WTC11 (cell line): Measurements from ENCODE around the gene MIPOL1.

Experiments used
- NFYB ChIP-seq: sonication (generic); formaldehyde crosslinking; conservative IDR thresholded peaks from 2 replicates; pipeline ENCODE4 v1.8.0; 2022; ENCODE audit warnings: low read depth, missing genetic modification reagents
- NR3C1 ChIP-seq: sonication (generic); formaldehyde crosslinking; conservative IDR thresholded peaks from 2 replicates; pipeline ENCODE4 v1.8.1; 2023; ENCODE audit warnings: low read depth, mild to moderate bottlenecking, missing genetic modification reagents
- TF ChIP-seq, protein P1 (sequence below): fragments of 200-600 bp; IDR thresholded peaks from 2 replicates; pipeline ENCODE4 v1.8.0; 2022; ENCODE audit warnings: antibody characterized with exemption
- TF ChIP-seq, protein P2 (sequence below): sonication (generic); formaldehyde crosslinking; IDR thresholded peaks from 2 replicates; pipeline ENCODE4 v1.8.0; 2022; ENCODE audit warnings: mild to moderate bottlenecking, missing genetic modification reagents
- TF ChIP-seq, protein P3 (sequence below): sonication (generic); formaldehyde crosslinking; IDR thresholded peaks from 2 replicates; pipeline ENCODE4 v1.8.1; 2023; ENCODE audit warnings: mild to moderate bottlenecking, missing genetic modification reagents, borderline replicate concordance
- TF ChIP-seq, protein P4 (sequence below): sonication (generic); formaldehyde crosslinking; conservative IDR thresholded peaks from 2 replicates; pipeline ENCODE4 v1.8.1; 2022; ENCODE audit warnings: mild to moderate bottlenecking, missing genetic modification reagents

DNA sequence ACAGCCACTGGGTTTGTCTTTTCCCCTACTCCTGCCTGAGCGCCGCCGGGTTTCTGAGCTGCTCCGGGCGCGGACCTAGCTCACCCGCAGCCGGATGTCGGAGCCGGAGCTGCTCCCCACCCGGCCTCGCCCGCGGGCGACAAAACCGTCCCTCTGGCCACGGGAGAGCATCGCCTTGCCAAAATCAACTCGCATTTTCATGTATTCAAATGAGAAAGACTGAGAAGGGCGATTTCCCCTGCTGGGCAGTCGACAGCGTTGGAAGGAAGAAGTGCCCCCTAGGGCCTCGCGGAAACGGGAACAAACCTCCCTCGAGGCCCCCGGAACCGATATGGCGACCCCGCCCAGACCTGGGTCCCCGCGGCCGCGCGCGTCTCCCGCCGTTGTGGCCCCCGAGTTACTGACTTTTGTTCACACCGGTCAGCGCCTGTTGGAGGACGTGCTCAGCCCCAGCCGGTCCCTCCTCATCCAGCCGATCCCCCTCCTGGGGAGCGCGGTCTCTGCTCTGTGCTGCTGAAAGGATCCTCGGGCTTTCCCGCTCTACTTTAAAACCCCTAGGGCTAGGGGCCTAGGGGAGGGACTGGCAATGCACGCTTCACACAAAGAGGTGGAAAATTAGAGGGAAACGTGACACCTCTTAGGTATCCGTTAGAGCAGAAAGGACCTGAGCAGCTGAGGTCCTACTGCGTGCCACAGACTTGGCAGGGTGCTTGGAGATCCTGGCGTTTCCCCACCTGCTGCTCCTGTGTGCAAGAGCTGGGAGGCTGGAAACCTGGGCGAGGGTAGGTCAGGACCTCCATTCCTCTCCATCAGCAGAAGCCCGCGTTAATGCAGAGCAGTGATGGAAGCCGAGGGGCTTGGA is 402.0 kb downstream of the MIPOL1 start:
- TF ChIP-seq, protein P1, sequence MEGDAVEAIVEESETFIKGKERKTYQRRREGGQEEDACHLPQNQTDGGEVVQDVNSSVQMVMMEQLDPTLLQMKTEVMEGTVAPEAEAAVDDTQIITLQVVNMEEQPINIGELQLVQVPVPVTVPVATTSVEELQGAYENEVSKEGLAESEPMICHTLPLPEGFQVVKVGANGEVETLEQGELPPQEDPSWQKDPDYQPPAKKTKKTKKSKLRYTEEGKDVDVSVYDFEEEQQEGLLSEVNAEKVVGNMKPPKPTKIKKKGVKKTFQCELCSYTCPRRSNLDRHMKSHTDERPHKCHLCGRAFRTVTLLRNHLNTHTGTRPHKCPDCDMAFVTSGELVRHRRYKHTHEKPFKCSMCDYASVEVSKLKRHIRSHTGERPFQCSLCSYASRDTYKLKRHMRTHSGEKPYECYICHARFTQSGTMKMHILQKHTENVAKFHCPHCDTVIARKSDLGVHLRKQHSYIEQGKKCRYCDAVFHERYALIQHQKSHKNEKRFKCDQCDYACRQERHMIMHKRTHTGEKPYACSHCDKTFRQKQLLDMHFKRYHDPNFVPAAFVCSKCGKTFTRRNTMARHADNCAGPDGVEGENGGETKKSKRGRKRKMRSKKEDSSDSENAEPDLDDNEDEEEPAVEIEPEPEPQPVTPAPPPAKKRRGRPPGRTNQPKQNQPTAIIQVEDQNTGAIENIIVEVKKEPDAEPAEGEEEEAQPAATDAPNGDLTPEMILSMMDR, result no peak
- TF ChIP-seq NFYB (CRISPR knock-in tag), result no peak
- TF ChIP-seq, protein P2, sequence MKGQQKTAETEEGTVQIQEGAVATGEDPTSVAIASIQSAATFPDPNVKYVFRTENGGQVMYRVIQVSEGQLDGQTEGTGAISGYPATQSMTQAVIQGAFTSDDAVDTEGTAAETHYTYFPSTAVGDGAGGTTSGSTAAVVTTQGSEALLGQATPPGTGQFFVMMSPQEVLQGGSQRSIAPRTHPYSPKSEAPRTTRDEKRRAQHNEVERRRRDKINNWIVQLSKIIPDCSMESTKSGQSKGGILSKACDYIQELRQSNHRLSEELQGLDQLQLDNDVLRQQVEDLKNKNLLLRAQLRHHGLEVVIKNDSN, result no peak
- TF ChIP-seq, protein P3, sequence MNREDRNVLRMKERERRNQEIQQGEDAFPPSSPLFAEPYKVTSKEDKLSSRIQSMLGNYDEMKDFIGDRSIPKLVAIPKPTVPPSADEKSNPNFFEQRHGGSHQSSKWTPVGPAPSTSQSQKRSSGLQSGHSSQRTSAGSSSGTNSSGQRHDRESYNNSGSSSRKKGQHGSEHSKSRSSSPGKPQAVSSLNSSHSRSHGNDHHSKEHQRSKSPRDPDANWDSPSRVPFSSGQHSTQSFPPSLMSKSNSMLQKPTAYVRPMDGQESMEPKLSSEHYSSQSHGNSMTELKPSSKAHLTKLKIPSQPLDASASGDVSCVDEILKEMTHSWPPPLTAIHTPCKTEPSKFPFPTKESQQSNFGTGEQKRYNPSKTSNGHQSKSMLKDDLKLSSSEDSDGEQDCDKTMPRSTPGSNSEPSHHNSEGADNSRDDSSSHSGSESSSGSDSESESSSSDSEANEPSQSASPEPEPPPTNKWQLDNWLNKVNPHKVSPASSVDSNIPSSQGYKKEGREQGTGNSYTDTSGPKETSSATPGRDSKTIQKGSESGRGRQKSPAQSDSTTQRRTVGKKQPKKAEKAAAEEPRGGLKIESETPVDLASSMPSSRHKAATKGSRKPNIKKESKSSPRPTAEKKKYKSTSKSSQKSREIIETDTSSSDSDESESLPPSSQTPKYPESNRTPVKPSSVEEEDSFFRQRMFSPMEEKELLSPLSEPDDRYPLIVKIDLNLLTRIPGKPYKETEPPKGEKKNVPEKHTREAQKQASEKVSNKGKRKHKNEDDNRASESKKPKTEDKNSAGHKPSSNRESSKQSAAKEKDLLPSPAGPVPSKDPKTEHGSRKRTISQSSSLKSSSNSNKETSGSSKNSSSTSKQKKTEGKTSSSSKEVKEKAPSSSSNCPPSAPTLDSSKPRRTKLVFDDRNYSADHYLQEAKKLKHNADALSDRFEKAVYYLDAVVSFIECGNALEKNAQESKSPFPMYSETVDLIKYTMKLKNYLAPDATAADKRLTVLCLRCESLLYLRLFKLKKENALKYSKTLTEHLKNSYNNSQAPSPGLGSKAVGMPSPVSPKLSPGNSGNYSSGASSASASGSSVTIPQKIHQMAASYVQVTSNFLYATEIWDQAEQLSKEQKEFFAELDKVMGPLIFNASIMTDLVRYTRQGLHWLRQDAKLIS (CRISPR knock-in tag), result no peak
- TF ChIP-seq NR3C1, result no peak
- TF ChIP-seq, protein P4, sequence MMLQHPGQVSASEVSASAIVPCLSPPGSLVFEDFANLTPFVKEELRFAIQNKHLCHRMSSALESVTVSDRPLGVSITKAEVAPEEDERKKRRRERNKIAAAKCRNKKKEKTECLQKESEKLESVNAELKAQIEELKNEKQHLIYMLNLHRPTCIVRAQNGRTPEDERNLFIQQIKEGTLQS (CRISPR knock-in tag), result no peak
